MM.1S (cell line): ENCODE data around the gene RFPL3.
"Not testable (repeated sequence)": the region's sequence is repeated elsewhere in the genome, so short reads cannot be mapped to it uniquely, and the experiment has no call there.

ENCODE experiments used
- CTCF ChIP-seq: fragments of 300-600 bp; sonication (generic); IDR thresholded peaks from 2 replicates; pipeline ENCODE4 v1.5.1; 2016; ENCODE audit warnings: antibody characterized with exemption, low read length, mixed read lengths
- EZH2 ChIP-seq: fragments of 300-600 bp; sonication (generic); optimal IDR thresholded peaks from 2 replicates; pipeline ENCODE3; 2017; ENCODE audit warnings: low read depth, mild to moderate bottlenecking, antibody characterized with exemption, low read length, mixed read lengths

- TF ChIP-seq CTCF, EZH2: not testable (repeated sequence)
Measured at GRCh38 chr22:32351875-32352274, 5.8 kb upstream of the RFPL3 start.
